ENCODE data around the gene PTPN4. TPM values are rescaled to one million over a fixed set of nuclear protein-coding genes. Genes with fewer than 3 reads are reported as not detected.

Gene PTPN4
- total RNA-seq, 1 donor from 2014 or later: 37.4 TPM

GRCh38 chr2:119748135-119748534 is 11.6 kb upstream of the PTPN4 start:
- no peak for DNase-seq (ENCODE audit: extremely low spot score, unreplicated experiment)
- TF ChIP-seq, protein P1, sequence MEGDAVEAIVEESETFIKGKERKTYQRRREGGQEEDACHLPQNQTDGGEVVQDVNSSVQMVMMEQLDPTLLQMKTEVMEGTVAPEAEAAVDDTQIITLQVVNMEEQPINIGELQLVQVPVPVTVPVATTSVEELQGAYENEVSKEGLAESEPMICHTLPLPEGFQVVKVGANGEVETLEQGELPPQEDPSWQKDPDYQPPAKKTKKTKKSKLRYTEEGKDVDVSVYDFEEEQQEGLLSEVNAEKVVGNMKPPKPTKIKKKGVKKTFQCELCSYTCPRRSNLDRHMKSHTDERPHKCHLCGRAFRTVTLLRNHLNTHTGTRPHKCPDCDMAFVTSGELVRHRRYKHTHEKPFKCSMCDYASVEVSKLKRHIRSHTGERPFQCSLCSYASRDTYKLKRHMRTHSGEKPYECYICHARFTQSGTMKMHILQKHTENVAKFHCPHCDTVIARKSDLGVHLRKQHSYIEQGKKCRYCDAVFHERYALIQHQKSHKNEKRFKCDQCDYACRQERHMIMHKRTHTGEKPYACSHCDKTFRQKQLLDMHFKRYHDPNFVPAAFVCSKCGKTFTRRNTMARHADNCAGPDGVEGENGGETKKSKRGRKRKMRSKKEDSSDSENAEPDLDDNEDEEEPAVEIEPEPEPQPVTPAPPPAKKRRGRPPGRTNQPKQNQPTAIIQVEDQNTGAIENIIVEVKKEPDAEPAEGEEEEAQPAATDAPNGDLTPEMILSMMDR (conservative IDR thresholded peaks at IDR 0.05): no peak
- Mint-ChIP-seq H3K36me3 (no peaks in the 10 kb centered on the region), H3K27ac (no peak overlapping the region), H3K9me3 (no peaks in the 10 kb centered on the region), H3K4me3 (no peak overlapping the region), H3K27me3 (peaks cover 38% of the 10 kb centered on the region), H3K4me1 (ENCODE audit: unreplicated experiment) (no peaks in the 10 kb centered on the region)

GRCh38 chr2:119749477-119750012 is 10.2 kb upstream of the PTPN4 start:
- Mint-ChIP-seq H3K9me3 (no peaks in the 10 kb centered on the region), H3K27ac (no peak overlapping the region), H3K27me3 (peaks cover 32% of the 10 kb centered on the region), H3K36me3 (no peaks in the 10 kb centered on the region), H3K4me3 (no peak overlapping the region), H3K4me1 (ENCODE audit: unreplicated experiment) (no peaks in the 10 kb centered on the region)
- TF ChIP-seq, protein P1 (conservative IDR thresholded peaks at IDR 0.05): no peak
- no peak for DNase-seq (ENCODE audit: extremely low spot score, unreplicated experiment)

GRCh38 chr2:119751706-119752105 is 8.0 kb upstream of the PTPN4 start:
- TF ChIP-seq, protein P1 (conservative IDR thresholded peaks at IDR 0.05): no peak

DNA sequence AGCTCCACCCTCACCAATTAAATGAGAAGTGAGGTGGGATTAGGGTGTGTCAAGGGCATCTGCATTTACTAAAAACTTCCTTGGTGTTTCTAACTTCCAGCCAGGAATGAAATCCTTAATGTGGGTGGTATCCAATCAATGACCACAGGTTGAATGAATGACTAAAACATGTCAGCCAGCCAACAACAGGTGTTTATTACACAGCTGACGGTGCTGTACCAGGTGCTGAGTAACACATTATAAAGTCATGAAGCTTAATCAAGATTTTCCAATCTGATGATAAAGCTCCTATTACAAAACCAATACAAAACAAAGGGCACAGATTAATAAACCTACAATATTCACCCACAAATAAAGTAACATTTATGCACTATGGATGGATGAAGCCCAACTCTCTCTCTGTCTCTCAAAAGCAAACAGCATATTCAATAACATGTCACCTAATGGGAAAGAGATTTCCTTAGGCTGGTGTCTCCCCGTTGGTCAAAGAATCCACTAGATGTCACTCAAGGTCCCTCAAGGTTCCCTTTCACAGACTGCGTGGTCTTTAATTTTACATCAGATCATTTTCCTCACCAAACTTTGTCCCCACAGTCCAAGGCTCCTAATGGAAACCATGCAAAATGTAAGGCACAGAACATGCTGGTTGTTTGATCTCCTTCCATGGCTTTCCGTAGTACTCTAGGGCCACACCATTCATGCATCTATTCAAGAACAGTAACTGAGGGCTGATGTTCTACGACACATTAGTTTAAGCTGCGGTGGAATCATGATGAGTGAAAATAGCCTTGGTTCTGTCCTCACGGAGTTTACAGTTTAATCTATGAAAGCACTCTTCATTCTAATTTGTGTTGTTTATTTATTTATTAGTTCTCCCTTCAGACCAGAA is 6.4 kb upstream of the PTPN4 start:
- Mint-ChIP-seq H3K27ac (no peak overlapping the region), H3K27me3 (peaks cover 11% of the 10 kb centered on the region), H3K36me3 (no peaks in the 10 kb centered on the region), H3K4me3 (no peak overlapping the region), H3K4me1 (ENCODE audit: unreplicated experiment) (no peaks in the 10 kb centered on the region), H3K9me3 (no peaks in the 10 kb centered on the region)
- no peak for DNase-seq (ENCODE audit: extremely low spot score, unreplicated experiment)
- TF ChIP-seq, protein P1 (conservative IDR thresholded peaks at IDR 0.05): peak; percentile 75

More at GRCh38 chr2:119751706-119752105, 8.0 kb upstream of the PTPN4 start:
- DNase-seq (ENCODE audit: extremely low spot score, unreplicated experiment): no peak
- Mint-ChIP-seq H3K4me3 (no peak overlapping the region), H3K9me3 (no peaks in the 10 kb centered on the region), H3K27me3 (peaks cover 25% of the 10 kb centered on the region), H3K36me3 (no peaks in the 10 kb centered on the region), H3K27ac (no peak overlapping the region), H3K4me1 (ENCODE audit: unreplicated experiment) (no peaks in the 10 kb centered on the region)

DNA sequence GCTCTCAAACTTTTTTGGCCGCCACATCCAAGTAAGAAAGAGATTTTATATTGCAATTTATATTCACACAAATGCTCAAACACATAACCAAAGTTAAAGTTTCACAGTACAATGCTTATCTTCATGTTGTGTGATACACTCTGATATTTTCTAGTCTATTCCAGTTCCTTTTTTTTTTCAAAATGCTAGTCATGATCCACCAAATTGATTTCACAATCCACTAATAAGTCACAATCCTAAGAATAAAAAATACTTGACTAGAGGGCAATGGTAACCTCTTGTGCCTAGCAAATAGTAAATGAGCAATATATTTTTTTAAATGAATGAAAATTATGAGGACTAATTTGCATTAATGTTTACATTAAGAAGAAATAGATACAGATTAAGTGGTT is 5.8 kb upstream of the PTPN4 start:
- peaks cover 7% of the 10 kb centered on the region for H3K27me3 Mint-ChIP-seq

More for the DNA sequence above, 5.8 kb upstream of the PTPN4 start:
- no peaks in the 10 kb centered on the region for H3K4me1 Mint-ChIP-seq (ENCODE audit: unreplicated experiment)
- no peaks in the 10 kb centered on the region for H3K36me3 Mint-ChIP-seq
- no peak overlapping the region for H3K4me3 Mint-ChIP-seq
- TF ChIP-seq, protein P1 (conservative IDR thresholded peaks at IDR 0.05): no peak
- H3K9me3 Mint-ChIP-seq: no peaks in the 10 kb centered on the region
- no peak for DNase-seq (ENCODE audit: extremely low spot score, unreplicated experiment)
- H3K27ac Mint-ChIP-seq: no peak overlapping the region
